ENCODE measurements around the gene SPATA9. TPM values are rescaled to one million over a fixed set of nuclear protein-coding genes. Genes with fewer than 3 reads are reported as not detected.
A peak's percentile ranks its signal among the peaks of the same experiment; 100 is the strongest.
"Not testable (repeated sequence)": the region's sequence is repeated elsewhere in the genome, so short reads cannot be mapped to it uniquely, and the experiment has no call there.

SPATA9 gene
- total RNA-seq, 1 experiment from 2014 or later, result 0.36 TPM

DNA sequence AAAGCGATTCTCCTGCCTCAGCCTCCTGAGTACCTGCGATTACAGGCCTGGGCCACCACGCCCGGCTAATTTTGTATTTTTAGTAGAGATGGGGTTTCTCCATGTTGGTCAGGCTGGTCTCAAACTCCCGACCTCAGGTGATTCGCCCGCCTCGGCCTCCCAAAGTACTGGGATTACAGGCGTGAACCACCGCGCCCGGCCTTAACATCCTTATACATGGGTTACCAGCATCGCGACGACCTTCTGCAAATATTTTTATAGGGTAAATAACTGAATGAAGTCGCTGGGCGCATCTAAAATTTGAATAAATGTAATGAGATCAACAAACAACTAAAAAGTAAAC lies 36.6 kb downstream of the SPATA9 start:
- DNase-seq (ENCODE audit: low read depth), result not testable (repeated sequence)

DNA sequence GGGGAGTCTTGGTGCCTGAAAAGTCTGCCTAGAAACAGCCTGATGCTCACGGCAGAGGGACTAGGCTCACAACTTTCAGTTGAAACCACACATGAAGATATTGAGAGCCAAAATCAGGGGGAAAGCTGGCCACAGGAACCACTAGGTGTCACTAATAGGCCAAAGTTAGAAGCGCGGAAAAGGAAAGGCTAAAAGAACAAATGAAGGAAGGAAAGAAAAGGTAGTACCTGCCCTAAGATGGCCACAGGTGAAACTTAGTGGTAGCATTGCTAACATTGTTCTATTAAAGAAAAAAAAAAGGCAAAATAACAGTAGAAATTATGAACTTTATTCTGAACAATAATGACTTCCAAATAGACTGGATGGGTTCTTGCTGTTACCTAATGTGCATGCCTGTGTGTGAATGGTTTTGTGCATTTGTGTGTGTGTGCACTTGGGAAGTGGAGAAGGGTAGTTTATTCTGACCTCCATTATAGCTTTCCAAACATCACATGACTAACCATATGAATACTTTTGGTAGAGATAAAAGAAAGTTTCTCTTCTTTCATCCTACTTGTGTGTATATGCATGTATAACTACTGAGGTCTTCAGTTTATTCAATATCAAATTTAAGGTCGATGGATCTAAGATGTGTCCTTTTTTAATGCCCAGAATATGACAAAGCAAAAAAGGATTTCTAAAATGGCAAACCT lies 38.3 kb downstream of the SPATA9 start:
- DNase-seq (ENCODE audit: low read depth), result peak; percentile 52

DNA sequence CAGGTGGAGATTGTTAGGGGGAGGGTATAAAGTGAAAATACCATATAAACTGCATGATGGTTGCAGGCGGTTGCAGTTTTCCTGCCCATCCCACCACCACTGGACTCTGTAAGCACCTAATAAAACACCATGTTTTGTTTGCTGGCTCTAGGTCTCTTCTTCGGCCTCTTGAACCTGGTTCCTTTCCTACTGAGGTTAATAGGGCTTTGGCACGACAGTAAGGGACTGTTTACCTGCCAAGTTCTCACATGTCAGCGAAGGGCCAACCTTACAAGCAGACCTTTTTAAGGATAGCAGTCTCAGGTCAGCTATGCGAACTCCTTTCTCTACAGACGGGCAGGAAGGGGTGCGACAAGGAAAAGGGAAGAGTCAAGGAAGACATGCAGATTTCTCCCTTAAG lies 39.6 kb downstream of the SPATA9 start:
- no peak for DNase-seq (ENCODE audit: low read depth)

DNA sequence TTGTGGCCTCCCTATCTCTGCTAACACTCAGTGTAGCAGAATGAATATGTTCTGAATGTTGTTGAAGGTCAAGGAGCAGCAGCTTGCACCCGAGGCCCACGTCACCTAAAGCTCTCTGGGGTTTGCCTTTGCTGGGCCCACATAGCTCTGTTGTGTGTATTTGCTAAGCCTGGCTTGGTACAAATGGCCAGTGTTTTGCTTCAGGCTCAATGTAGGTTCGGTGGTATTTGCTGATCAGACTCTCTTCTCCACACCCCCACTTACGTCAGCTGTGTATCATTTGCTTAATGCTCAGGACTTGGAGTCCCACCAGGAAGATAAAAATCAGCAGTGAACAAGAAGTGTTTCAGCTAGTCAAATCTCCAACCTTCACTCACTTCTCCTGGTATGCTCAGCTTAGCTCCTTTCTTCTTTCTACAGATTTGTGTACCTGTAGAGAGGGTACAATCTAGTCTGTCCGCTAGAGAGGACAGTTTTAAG lies 41.0 kb downstream of the SPATA9 start:
- DNase-seq (ENCODE audit: low read depth), result no peak

DNA sequence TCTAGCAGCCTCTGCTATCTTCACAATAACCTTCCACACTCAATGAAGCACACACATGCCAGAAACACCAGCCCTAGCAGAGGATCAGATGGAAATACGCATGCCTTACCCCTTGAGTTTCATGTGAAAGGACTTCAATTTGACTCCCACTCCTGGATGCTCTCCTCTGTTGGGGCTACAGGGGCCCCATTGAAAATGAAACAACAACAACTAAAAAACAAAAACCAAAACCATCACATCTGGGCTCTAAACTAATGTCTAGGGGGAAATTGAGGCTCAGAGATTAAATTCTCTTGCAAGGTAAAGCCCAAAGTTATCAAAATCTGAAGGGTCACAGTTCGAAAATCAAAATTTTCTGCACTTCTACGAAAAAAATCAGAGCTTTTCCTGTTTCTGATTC lies 44.2 kb downstream of the SPATA9 start:
- DNase-seq (ENCODE audit: low read depth), result no peak

DNA sequence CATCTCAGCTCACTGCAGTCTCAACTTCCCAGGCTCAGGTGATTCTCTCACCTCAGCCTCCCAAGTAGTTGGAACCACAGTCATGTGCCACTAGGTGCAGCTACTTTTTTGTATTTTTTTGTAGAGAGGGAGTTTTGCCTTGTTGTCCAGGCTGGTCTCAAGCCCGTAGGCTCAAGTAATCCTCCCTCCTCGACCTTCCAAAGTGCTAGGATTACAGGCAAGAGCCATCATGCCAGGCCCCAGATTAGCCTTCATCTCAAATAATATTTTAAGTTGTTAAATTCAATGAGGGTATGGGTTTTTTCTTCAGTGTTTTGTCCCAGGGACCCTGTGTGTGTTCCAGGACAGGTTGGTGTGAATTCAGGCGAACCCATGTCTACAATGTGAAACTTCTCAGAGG lies 48.7 kb downstream of the SPATA9 start:
- DNase-seq (ENCODE audit: low read depth), result no peak

DNA sequence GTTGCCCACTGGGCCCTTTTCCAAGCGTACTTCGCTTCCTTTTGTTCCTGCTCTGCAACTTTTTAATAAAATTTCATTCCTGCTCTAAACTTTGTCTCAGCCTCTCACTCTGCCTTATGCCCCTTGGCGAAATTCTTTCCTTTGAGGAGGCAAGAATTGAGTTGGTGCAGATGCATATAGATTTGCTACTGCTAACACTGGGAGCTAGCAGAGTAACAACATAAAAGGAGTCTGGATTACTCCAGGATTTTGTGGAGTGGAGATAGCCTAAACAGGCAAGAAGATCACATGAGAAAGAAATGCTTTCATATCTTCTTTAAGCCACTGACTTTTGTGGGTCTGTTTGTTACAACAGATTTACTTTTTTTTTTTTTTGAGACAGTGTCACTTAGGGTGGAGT lies 49.1 kb downstream of the SPATA9 start:
- DNase-seq (ENCODE audit: low read depth), result no peak

DNA sequence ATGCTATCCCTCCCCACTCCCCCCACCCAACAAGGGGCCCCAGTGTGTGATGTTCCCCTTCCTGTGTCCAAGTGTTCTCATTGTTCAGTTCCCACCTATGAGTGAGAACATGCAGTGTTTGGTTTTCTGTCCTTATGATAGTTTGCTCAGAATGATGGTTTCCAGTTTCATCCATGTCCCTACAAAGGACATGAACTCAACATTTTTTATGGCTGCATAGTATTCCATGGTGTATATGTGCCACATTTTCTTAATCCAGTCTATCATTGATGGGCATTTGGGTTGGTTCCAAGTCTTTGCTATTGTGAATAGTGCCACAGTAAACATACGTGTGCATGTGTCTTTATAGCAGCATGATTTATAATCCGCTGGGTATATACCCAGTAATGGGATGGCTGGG lies 49.8 kb downstream of the SPATA9 start:
- not testable (repeated sequence) for DNase-seq (ENCODE audit: low read depth)

DNA sequence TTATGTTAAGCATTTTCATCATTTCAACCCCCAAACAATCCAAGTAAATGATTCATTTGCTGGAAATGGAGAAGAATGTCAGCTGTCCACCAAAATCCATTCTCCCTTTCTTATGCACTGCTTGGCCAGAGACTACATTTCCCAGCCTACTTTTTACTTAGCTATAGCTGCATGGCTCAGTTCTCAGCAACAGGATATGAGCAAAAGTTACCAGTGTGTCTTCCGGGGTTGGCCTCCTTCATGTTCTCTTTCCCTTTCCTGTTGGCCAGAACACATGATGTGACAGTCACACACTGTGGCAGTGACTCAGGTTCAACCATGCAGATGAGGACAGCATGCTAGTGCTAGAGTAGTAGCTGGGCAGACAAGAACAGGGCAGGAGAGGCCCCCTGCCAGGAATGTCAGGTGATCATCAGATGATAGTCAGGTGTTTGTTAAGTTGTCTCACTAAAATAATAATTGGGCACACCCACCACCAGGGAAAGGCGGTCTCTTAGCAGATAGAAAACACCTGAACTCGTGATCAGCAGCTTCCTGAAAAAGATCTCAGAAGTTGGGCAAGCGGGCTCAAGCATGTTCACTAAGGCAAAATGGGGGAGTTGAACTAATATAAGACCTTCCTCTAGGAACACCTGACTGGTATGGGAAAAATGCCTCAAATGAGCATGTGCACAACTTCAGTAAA lies 50.7 kb downstream of the SPATA9 start:
- DNase-seq (ENCODE audit: low read depth), result peak; percentile 61

DNA sequence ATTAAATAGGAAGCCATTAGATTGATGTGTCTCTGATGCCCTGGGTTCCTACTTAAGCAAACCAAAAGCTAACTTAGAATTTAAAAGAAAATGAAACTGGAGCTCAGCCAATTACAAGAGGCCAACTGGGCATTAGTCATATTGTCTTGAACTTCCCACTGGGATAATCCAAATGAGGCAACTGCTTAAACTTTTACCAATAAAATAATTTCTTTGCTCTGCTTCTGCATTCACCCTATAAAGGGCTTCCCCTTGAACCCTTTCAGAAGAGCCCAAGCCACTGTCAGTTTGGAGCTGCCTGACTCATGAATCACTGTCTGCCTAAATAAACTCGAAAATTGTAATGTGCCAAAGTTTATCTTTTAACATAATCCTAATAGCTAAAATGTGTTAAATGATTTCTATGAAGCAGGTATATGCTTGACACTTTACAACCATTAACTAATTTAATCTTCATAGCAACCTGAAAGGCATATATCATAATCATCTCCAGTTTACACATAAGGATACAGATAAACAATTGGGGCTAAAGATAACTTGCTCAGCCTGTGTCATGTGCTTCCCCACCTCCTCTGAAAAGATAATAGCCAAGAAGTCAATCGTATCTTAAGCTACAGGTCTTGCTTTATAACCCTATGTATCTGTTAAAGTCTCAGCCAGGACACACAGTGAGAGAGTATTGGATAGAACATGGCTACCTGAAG lies 51.4 kb downstream of the SPATA9 start:
- DNase-seq (ENCODE audit: low read depth), result peak; percentile 77

DNA sequence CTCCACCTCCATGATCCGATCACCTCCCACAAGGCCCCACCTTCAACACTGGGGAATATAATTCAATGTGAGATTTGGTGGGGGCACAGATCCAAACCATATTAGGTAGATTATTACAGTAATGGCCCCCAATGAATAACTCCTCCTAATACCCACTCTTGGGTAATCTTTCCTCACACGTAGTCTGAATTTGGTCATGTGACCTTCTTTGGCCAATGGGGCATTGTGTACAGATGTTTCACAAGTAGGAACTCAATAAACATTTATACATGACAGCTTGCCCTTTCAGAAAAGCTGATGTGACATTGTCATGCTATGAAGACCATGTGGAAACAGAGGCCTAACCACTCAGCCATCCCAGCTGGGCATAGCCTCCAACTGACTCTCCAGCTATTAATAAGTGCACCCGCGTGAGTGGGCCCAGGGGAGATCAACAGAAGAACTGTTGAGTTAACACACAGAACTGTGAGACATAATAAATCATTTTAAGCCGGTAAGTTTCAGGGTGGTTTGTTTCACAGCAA lies 52.3 kb downstream of the SPATA9 start:
- no peak for DNase-seq (ENCODE audit: low read depth)

DNA sequence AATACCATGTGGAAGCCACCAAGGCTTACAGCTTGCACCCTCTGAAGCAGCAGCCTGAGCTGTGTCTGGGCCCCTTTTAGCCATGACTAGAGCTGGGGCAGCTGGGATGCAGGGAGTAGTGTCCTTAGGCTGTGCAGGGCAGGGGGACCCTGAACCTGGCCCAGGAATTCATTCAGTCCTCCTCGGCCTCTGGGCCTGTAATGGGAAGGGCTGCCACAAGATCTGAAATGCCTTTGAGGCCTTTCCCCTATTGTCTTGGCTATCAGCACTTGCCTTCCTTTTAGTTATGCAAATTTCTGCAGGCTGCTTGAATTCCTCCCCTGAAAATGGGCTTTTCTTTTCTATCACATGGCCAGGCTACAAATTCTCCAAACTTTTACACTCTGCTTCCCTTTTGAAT lies 53.9 kb downstream of the SPATA9 start:
- no peak for DNase-seq (ENCODE audit: low read depth)

DNA sequence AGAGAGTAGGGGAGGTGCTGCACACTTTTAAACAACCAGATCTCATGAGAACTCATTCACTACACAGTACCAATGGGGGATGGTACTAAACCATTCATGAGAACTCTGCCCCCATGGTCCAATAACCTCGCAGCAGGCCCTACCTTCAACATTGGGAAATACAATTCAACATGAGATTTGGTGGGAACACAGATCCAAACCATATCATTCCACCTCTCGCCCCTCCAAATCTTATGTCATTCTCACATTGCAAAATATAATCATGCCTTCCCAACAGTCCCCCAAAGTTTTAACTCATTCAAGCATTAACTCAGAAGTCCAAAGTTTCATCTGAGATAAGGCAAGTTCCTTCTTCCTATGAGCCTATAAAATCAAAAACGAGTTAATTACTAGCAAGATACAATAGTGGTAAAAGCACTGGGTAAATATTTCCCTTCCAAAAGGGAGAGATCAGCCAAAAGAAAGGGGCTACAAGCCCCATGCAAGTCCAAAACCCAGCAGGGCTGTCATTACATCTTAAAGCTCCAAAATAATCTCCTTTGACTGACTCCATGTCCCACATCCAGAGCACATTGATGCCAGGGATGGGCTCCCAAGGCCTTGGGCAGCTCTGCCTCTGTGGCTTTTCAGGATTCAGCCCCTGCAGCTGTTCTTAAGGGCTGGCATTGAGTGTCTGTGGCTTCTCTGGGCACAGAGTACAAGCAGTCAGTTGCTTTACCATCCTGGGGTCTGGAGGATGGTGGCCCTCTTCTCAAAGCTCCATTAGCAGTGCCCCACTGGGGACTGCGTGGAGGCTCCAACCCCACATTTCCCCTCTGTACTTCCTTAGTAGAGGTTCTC lies 54.6 kb downstream of the SPATA9 start:
- DNase-seq (ENCODE audit: low read depth), result no peak

DNA sequence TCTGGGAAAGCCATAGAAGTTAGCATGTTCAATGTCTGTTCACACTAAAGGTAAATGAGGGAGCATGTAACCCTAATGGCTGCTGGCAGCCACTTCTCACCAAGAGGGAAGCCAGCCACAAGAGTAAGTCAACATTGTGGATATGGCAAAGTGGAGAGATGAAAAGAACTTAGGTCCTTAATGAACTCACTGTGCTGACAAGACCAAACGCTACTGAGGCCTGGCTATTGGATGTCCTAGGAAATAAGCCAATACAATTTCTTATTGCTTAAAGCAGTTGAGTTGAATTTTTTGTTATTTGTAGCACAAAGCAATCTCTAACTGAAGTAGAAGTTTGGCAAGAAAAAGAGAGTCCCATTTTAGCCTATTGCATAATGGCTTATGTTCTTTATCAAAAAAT lies 56.1 kb downstream of the SPATA9 start:
- no peak for DNase-seq (ENCODE audit: low read depth)

DNA sequence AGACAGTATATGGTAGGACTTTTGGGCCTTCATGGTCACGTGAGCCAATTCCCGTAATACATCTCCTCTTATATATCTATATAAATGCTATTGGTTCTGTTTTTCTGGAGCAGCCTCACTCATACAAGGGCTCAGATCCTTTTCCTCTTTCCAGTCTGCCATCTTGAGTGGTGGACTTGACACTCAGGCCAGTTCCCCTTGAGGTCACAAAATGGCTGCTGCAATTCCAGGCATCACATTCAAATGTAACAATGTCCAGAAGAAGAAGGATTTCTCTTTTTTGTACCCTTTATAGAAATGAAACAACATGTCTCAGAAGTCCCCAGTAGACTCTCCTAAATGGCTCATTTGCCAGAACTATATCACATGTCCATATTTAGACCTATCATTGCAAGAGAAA lies 58.4 kb downstream of the SPATA9 start:
- no peak for DNase-seq (ENCODE audit: low read depth)

DNA sequence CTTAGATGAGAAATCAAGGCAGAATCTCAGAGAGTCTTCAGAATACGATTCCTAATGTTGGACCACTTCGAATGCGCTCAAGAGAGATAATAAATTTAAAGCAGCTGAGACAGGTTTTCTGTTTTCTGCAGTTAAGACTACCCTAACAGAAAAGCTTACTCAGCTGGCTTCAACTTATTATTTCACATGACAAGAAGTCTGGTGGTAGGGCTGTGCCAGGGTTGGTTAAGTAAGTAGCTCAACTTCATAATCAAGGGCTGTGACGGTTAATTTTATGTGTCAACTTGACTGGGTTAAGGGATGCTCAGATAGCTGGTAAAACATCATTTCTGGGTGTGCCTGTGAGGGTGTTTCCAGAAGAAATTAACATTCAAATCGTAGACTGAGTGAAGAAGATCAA lies 59.1 kb downstream of the SPATA9 start:
- DNase-seq (ENCODE audit: low read depth), result no peak

DNA sequence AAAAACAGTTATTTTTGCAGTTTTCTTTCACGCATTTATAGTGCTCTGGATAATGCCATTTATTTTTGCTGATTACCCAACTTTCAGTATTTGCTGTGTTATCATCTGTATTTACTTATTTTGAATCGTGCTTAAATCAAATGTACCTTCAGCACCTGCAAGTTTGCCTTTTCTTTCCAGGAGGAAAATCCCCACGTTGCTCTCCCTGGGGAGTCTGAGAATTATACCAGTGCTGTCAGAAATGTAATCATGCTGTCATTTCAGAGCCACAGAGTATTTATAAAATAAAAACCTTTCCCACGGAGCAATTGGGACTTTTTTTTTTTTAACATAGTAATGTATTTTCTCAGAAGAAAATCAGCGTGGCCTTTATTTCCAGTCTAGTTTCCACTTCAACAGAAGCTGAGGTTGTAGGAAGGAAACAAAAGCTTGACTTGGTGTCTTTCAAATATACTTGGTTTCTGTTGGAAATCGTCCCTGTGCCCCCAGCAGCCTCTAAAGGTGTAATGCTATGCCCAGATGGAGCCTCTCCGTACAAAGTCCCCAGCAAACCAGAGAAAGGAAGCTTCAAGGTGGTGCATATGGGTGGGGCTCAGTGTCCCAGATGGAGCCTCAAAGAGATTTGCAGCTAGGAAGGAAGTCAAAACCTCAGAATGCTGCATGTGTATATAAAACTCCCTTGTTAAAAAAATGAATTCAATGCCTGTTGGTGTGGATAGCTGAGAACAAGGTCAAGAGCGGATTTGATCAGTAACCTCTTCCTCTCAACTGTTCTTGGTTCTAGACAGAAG lies 60.8 kb downstream of the SPATA9 start:
- DNase-seq (ENCODE audit: low read depth), result no peak

DNA sequence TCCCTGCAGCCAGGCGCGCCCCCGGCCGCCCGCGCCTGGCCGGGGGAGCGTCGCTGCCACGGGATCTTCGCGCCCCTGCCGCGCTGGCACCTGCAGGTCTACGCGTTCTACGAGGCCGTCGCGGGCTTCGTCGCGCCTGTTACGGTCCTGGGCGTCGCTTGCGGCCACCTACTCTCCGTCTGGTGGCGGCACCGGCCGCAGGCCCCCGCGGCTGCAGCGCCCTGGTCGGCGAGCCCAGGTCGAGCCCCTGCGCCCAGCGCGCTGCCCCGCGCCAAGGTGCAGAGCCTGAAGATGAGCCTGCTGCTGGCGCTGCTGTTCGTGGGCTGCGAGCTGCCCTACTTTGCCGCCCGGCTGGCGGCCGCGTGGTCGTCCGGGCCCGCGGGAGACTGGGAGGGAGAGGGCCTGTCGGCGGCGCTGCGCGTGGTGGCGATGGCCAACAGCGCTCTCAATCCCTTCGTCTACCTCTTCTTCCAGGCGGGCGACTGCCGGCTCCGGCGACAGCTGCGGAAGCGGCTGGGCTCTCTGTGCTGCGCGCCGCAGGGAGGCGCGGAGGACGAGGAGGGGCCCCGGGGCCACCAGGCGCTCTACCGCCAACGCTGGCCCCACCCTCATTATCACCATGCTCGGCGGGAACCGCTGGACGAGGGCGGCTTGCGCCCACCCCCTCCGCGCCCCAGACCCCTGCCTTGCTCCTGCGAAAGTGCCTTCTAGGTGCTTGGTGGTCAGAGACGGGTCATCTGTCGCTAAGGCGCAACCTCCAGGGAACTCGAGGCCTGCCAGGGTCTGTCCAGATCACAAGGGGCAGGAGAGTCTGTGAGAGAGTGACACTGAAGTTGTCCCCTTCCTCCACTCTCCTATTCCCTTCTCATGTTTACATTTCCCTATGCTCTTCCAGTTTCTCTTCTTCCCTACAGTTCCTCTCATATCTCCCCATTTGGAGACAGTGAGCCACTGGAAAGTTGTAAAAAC lies 61.6 kb downstream of the SPATA9 start:
- peak; percentile 10 for DNase-seq (ENCODE audit: low read depth)

DNA sequence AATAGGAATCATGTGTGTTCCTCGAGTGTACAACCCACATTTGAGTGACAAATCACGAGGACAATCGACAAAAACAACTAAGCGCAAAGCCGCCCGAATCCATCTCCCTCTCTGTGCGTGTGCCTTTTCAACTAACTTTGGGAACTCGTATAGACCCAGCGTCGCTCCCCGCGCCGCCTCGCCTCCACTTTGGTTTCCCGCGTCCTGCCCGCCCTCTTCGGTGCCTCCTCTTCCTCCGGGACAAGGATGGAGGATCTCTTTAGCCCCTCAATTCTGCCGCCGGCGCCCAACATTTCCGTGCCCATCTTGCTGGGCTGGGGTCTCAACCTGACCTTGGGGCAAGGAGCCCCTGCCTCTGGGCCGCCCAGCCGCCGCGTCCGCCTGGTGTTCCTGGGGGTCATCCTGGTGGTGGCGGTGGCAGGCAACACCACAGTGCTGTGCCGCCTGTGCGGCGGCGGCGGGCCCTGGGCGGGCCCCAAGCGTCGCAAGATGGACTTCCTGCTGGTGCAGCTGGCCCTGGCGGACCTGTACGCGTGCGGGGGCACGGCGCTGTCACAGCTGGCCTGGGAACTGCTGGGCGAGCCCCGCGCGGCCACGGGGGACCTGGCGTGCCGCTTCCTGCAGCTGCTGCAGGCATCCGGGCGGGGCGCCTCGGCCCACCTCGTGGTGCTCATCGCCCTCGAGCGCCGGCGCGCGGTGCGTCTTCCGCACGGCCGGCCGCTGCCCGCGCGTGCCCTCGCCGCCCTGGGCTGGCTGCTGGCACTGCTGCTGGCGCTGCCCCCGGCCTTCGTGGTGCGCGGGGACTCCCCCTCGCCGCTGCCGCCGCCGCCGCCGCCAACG lies 62.5 kb downstream of the SPATA9 start, which contains the start of gene GPR150:
Gene GPR150 (plus strand): TSS at position 58 of the 840 bp plus-strand sequence. CDS start 189 bp downstream, at position 247.
- DNase-seq (ENCODE audit: low read depth), result peak; percentile 49
